DLD1 (cell line): ENCODE measurements around the gene UQCC2.

Source experiments
- in situ Hi-C: cut with HindIII; loops from 2 replicates; pipeline ENCODE4 v1.10.0; 2017; ENCODE audit warnings: low sequenced_read_pairs

The UQCC2 gene

DNA sequence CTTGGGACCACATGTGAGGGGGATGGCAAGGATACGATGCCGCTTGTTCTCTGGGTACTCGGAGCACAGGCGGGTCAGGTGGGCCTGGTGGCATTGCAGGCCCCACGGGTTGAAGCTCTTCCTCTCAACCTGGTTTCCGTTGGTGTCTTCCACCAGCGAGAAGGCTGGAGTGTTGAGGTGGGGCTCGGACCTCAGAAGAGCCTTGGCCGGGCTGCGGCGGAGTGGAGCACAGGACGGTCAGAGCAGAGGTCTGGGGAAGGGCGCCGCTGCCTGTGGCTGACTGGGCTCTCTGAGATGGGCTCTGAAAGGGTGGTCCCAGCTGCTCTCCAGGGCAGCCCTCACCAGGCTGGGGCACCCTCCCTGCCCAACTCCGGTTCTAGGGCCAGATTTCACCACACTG lies 15.2 kb upstream of the UQCC2 start:
- in situ Hi-C loops, result no loop called here

DNA sequence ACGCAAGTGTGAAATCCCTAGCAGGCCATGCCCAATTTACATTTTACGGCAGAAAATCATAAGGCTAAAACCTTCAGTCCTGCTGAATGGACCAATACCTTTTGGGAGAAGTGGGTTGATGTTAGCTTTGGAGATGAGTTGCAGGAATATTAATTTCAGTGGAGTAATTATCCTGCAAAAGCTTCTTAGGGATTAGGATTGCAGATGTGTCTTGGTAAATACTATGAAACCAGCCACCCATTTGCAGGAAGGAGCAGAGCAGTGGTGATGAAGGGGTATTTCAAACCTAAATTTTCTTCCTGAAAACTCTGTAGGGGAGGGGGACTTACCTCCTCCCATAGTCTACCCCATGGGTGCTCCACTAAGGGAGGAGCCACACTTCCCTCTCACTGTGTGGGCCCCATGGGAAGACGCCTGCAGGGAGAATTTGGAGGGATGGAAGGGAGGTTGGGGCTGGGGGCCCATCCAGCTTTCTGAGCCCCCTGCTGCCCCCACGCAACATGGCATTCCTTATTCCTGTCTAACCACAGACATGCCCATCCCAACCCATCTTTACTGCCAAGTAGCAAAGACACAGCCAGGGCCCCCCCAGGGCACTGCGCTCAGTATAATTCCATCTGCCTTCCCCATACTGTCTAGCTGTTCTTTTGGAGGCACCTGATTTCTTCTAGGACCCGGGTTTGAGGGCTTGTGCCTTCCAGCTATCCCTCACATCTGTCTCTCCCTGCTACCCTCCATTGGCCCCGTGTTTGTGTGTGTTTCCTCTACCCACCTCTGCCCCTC lies 14.6 kb upstream of the UQCC2 start:
- in situ Hi-C loops, result no loop called here

DNA sequence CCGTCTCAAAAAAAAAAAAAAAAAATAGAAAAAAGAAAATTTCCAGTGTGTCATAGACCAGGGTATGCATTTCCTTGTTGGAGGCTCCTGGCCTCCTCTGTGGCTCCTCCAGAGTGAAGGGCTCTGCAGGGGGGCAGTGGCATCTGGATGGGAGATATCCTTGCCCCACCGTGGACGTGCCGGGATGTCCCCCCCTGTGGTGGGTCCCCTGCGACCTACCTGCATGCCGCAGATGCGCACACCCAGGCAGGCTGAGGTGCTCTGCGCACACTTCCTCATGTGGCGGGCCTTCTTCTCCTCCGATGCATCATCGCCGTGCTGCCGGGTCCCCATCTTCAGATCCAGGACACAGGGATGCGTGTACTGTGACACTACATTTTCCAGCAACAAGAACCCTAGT lies 13.7 kb upstream of the UQCC2 start:
- in situ Hi-C loops, result no loop called here

DNA sequence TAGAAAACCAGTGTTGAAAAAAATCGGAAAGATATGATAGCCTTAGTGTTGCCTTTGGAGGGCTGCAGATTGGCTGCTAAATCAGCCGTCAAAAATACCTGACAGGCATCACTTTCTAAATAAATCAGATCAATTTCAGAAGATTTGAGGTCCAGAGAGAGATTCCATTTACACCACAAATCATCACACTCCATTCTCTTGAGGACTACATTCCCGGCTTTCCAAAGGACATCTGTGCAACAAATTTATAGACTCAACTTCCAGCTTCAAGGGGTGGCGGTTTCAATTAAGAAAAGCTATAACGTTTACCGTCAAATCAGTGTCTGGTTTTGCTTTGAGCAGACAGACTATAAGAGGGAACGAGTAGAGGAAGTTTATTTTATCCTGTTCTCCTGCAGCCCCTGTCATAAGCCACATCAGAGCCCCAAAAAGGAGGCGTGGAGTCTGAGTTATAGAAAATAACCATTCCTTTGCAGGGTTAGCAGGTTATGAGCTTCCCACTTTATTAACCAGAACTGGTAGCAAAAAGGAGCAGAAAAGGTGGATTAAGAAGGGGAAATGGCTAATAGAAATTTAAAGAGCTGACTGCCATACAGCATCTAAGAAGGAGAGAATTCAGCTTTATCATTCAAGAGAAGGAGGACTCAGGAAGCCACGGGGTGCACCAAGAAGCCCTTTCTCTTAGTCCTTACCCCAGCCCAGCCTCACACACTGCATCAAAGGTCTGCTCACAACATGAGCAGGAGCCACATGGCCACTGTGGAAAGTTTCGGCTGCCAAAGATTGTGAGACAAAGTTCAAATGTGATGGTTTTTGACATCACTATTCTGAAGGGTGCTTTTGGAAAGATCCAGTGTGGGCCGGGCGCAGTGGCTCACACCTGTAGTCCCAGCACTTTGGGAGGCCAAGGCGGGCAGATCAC lies 12.9 kb upstream of the UQCC2 start:
- in situ Hi-C loops, result no loop called here

DNA sequence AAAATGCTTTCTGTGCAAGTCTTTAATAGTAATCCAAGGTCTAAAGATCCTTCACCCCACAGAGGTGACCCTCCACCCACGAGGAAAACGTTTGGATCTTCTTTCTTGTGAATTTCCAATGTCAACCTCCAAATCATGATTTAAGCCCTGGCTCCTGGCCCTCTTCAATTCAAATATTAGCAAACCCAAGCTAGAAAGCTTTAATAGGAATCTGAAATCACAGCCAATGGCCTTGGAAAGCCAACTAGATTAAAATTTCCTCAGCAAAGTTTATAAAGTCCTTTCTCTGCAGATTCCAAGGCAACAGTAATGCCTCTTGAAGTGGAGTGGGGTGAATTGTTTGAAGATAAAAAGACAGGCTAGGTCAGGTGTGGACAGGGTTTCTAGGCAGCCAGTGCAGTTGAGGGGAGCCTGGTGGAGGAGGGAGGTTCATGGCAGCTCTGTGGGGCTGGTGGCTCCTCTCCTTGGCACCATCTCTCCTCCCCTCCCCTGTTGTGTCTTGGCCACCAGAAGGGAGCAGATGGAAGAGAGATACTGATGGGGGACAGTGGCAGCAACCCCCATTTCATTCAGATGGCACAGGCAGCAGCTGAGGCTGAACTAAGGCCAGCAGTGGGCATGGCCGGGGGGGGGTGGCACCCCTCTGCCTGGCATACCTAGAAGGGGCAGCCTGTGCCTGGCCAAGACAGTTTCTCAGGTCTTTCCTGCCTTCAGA lies 12.0 kb upstream of the UQCC2 start:
- in situ Hi-C loops, result no loop called here

DNA sequence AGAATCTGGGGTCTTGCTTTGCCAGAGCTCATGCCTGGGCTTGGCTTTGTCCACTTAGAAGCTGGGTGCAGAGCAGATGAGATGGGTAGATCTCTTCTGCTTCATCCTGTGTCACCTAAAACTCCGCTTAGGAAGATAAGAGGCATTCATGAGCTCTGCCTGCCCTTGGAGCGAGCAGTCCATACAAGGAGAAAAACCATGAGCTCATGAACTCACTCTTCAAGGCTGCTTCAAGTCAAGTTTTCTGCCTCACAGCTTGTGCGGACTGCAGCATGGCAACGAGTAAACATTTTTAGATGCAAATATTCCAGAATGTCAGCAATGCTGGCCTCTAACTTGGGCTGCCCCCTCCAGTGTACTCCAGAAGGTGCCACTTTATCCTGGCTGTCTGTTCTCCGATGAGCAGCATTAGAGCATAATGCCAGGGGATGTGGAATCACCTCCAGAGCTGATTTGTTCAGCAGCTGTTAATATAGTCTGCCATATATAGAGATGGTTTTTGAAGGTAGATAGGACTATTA lies 10.7 kb upstream of the UQCC2 start:
- in situ Hi-C loops, result no loop called here

DNA sequence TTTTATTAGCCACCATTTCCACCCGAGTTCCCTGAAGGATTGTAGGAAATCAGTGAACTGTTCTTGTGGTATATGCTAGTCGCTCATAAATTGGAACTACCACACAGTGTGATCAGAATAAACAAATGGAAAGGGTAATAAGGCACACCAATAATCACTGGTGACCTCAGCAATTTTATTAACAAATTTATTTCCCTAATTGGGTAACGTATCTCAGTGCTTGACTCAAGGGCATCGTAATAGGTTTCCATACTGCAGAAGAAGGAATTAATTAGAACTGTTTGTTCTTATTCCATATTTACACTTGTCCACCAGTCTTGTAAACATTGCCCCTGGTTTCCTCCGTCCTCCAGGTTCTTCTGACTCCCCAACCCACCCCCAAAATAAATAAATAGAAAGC lies 10.0 kb upstream of the UQCC2 start:
- in situ Hi-C loops, result no loop called here

DNA sequence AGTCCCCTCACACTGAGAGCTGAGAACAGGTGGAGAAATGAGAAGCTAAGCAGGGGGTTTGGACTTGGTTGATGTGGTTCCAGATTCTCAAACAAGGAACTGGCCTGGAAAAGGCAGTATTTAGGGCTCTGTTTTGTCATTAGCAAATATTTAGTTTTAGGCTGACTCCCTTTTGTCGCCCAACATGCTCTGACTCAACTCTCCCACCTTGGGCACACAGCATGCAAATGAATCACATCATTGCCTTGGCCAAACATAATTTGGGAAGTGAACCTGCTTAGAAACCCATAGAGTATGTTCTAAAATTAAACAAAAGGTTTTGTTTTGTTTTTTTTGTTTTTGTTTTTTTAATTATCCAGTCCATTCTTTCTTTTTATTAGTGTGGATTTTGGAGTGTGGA lies 9.5 kb upstream of the UQCC2 start:
- in situ Hi-C loops, result no loop called here

DNA sequence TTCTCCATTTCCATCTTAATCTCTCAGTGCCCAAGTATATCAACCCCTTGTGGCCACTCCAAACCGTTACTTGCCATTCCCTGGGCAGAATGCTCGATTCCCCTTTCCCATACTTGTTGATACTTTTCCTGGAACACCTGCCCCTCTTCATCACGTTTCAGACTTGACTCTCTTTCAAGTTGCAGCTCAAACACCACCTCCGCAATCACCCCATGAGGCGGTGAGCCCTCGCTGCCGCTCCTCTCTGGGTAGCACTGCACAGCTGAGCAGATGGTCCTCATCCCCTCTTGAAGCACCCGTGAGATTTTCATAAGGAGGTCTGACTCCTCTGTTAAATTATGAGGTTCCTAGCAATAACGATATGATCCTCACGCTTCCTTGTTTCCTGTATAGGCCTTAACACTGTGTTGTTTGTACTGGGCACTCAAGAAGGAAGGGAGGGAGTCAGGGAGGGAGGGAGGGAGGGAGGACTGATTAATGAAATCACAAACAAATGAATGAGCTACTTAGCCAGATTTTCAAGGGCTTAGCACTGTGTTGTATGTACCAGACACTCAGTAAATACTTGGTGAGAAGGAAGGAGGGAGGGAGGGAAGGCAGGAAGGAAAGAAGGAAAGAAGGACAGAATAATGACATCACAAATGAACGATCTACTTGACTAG lies 8.0 kb upstream of the UQCC2 start:
- in situ Hi-C loops, result no loop called here

DNA sequence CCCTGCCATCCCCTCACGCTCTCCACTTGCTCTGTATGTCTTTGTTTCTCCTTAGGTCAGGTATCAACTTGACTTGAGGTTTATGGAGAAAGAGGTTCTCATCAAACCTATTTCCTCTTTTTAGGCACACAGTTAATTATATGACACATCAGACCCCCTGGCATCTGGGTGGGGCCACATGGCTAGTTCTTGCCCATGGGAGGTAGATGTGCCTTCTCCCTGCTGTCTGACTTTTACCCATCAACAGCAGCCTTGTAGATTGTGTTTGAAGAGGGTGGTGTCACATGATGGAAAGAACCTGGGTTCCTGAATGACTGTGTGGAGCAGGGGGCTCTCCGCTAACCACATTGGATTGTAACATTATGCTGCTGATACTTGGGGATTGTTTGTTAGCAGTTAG lies 7.2 kb upstream of the UQCC2 start:
- in situ Hi-C loops, result no loop called here

DNA sequence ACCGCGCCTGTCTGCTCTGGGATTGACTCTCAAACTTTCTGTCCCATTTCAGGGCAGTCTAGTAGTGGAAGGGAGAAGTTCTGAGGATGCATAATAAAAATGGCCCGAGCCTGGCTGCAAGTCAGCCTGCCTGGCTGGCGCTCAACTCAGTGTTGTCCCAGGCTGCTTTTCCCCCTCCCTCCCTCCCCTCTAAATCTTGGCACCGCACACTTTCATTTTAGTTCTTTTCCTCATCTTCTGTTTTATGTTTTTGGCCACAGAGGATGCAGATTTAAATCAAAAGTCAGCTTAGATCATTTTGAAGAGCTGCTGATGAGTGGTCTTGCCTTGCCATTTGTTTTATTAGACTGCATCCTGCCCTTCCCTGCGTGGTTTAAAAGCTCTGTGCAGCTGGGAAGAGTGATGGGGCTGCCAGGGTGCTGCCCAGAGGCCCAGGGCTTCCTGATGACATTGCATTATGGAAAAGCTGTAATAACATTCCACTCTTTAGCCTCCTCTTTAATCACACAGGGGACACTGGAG lies 6.5 kb upstream of the UQCC2 start:
- in situ Hi-C loops, result no loop called here

DNA sequence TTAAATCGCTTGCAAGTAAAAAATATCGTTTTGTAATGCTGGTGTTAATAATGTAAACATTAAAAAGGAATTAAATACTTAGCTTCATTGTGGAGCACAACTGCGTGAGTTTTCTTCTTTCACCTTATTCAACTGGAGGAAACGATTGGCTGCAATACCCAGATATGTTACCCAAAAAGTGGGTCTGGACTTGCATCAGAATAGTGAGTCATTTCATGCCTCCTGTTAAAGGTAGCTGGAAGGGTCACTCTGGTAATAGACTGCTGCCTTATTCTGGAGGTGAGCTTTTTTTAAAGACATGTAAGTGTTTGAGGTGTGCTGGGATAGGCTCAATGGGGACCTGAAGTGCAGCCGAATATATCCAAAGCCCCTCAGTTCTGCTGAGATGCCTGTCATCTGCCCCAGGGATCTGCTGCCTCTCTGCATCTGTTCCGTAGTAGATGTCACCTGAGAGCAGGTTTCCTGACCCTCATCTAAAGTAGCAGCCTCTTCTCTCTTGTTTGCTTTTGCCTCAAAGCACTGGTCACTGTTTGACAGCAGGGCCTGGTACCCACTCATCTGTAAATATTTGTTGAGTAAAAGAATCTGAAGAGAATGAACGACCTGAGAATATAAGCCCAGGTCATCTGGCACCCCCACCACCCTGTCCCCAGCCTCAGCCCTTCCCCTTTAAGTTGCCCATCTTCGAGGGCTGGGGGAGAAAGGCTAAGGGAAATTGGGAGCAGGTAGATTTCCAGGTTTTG lies 5.6 kb upstream of the UQCC2 start:
- in situ Hi-C loops, result no loop called here

DNA sequence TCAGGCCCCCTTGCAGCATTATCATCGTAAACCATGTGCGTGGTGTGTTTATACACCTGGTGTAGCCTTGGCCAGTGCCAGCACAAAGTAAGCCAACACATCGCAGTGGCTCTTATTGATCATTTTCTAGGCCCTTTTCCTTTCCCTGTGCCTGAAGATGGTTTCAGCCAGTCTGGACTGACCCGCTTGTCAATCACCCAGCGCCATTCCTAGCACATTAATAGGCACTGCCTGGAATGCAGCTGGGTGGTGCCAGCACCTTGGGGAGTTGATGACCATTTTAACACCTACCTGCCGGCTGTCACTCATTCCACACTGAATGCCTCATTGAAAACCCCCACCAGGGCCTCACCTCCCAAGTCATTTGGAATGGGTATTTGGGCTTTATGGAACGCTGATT lies 4.9 kb upstream of the UQCC2 start:
- in situ Hi-C loops, result no loop called here

DNA sequence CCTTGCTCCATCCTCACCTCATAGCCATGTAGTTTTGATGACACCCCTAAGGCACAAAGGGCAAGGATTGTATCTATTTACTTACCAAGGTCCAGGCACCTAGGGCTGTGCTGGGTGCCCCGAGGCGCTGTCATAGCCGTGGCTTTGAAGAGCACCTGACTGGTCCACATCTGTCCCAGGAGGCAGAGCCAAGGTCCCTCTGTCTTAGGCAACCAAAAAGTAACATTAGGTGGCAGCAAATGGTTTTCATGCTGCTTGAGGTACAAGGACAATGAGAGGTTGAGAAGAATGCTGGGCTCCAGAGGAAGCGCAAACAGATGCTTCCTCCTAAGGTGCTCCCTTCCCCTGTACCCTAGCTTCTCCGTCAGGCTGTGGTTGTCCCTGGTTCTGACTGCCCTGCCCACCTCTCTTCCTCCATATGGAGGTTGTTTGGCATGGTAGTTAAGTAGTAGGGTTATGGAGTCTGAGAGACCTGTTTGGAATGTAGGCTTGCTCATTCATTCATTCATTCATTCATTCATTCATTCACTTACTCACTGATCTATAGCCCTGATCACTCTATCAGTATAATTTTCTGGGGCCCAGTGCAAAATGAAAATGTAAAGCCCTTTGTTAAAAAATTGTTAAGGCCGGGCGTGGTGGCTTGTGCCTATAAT lies 3.0 kb upstream of the UQCC2 start:
- in situ Hi-C loops, result no loop called here

DNA sequence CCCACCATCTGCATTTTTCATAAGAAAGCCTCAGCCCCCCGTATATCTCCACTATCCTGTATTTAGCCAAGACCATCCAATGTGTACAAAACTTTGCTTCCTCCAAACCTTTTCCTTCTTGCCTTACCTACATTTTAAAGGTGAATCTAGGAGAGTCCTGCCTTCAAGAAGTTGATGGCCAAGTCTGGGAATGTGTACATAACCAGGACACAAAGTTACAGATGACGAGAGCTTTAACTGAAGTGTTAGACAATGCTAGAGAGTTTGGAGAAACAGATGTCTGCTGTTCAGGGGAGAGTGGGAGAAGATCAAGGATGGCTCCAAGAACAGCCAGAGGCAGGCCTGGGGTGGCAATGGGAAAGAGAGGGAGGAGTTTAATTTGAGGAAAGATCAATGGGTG lies 2.3 kb upstream of the UQCC2 start:
- in situ Hi-C loops, result no loop called here

DNA sequence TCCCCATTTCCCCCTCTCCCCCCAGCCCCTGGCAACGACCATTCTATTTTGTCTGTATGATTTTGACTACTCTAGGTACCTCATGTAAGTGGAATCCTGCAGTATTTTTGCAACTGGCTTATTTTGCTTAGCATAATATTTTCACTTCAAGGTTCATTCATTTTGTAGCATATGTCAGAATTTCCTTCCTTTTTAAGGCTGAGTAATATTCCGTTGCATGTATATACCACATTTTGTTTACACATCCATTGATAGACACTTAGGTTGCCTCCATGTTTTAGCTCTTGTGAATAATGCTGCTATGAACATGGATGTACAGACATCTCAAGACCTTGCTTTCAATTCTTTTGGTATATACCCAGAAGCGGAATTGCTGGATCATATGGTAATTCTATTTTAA lies 1.4 kb upstream of the UQCC2 start:
- in situ Hi-C loops, result no loop called here

DNA sequence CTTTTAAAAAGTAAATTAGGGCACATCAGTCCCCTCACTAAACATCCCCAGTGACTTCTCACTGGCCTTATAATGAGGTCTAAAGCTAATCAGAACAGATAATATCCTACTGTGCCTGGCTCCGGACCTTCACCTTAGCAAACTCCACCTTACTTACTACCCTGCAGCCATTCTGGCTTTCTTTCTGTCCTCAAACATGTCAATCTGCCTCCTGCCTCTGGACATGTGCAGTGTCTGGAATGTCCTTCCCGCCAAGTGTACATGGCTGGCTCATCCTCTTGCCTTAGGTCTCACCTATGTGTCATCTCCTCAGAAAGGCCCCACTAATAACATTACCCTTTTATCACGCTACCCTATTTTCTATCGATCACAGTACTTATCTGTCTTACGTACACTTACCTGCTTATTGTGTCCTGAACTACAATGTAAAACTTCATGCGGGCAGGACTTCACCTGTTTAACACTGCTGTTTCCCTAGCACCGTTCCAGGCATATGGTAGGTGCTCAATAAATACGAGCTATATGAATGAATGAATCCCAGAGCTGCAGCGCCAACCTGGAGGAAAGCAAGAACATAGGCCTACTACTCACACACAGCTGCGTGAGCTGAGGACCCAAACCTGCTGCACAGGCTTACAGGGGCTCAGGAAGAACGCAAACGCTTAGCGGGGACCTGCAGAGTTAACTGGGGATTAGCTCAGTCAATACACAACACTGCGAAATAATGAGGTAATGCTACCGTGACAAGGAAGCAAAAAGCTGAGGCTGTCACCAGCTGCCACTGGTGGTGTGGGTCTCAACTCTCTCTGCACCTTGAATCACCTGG lies 991 bp downstream of the UQCC2 start:
- in situ Hi-C loops, result no loop called here

DNA sequence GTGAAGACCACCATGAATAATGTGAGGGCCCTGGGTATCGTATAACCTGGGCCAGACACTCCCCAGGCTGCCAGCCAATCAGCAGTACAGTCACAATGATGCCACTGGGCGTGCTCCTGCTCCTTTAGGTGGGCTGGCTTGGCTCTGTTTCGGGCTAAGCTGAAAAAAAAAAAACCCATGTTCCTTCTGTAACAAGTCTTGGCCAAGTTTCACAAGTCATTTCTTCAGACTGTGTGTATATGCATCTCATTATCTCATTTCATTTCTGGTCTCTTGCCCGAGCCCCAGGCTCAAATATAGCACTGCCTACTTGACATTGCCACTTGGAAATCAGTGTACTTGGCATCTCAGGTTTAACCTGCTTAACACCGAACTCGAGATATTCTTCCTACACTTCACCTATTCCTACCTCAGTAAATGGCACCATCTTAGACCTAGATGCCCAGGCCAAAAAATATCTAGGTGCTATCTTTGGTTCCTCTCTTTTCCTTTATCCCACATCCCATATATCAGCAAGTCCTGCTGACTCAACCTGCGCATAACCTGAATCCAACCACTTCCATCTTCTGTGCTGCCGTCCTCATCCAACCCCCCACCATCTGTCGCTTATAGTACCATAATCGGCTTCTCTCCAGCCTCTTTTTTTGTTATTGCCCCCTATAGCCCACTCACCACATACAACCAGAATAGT lies 1.8 kb downstream of the UQCC2 start:
- in situ Hi-C loops, result no loop called here
